Gastrocnemius medialis (tissue), 4 donors: ENCODE data around the gene ARL5C.

Source experiments
- CTCF ChIP-seq, 5 experiments: fragments of 450-650 bp in 3 of 5; fragments of 200-600 bp in 2 of 5; sonication (generic) in 2 of 5; IDR thresholded peaks in 4 of 5; conservative IDR thresholded peaks in 1 of 5; 1 replicate in 4 of 5; 2 replicates in 1 of 5; pipeline ENCODE4 v1.5.1; 2016 to 2019; ENCODE audit warnings: antibody characterized with exemption in 5 of 5, mild to moderate bottlenecking in 3 of 5, moderate library complexity in 3 of 5
- POLR2A ChIP-seq, 2 donors: fragments of 450-650 bp; IDR thresholded peaks; one replicate each; pipeline ENCODE4 v1.6.1; 2017; ENCODE audit warnings: antibody characterized with exemption in 2 of 2, mild to moderate bottlenecking in 2 of 2, moderate library complexity in 2 of 2

GRCh38 chr17:39183045-39183444 is 17.1 kb upstream of the ARL5C start:
- TF ChIP-seq POLR2A (IDR thresholded peaks at IDR 0.05) (no peak), CTCF (IDR thresholded peaks at IDR 0.05 in 4 of 5, conservative IDR thresholded peaks at IDR 0.05 in 1 of 5) (no peak)
